HG03097 (cell line): ENCODE results near the gene OSTN.
"Not testable (repeated sequence)": the region's sequence is repeated elsewhere in the genome, so short reads cannot be mapped to it uniquely, and the experiment has no call there.

ENCODE experiments used
- ATAC-seq: cut with Tn5 transposase; IDR thresholded peaks from one replicate; pipeline ENCODE4 v1.9.1; 2021; ENCODE audit not compliant: unreplicated experiment, low FRiP score

OSTN gene

GRCh38 chr3:191198932-191199331, at the start of gene OSTN:
OSTN (plus strand) TSS chr3:191199241; CDS start chr3:191212533, 13,292 bp downstream.
- no peak for ATAC-seq

- no peak for ATAC-seq
Observed at GRCh38 chr3:191151653-191152052, 47.4 kb upstream of the OSTN start.

GRCh38 chr3:191154827-191155226, 44.2 kb upstream of the OSTN start:
- no peak for ATAC-seq

- ATAC-seq = no peak
Observed at GRCh38 chr3:191158247-191158646, 40.8 kb upstream of the OSTN start.

GRCh38 chr3:191158815-191159214, 40.2 kb upstream of the OSTN start:
- no peak for ATAC-seq

- no peak for ATAC-seq
Observed at GRCh38 chr3:191165802-191166201, 33.2 kb upstream of the OSTN start.

- ATAC-seq = no peak
Observed at GRCh38 chr3:191166368-191166767, 32.7 kb upstream of the OSTN start.

- ATAC-seq = no peak
Observed at GRCh38 chr3:191169566-191169965, 29.5 kb upstream of the OSTN start.

- no peak for ATAC-seq
Observed at GRCh38 chr3:191170097-191170496, 28.9 kb upstream of the OSTN start.

GRCh38 chr3:191175102-191175501, 23.9 kb upstream of the OSTN start:
- ATAC-seq = no peak

- no peak for ATAC-seq
Observed at GRCh38 chr3:191176038-191176785, 22.8 kb upstream of the OSTN start.

GRCh38 chr3:191185382-191185781, 13.7 kb upstream of the OSTN start:
- ATAC-seq = not testable (repeated sequence)

GRCh38 chr3:191188246-191188645, 10.8 kb upstream of the OSTN start:
- ATAC-seq = not testable (repeated sequence)

- ATAC-seq = not testable (repeated sequence)
Observed at GRCh38 chr3:191192270-191192669, 6.8 kb upstream of the OSTN start.

GRCh38 chr3:191192941-191193340, 6.1 kb upstream of the OSTN start:
- ATAC-seq = no peak

- no peak for ATAC-seq
Observed at GRCh38 chr3:191197761-191198306, 1.2 kb upstream of the OSTN start.

- ATAC-seq = no peak
Observed at GRCh38 chr3:191198480-191198879, 561 bp upstream of the OSTN start.

- no peak for ATAC-seq
Observed at GRCh38 chr3:191210032-191210431, 11.0 kb downstream of the OSTN start.

- ATAC-seq = no peak
Observed at GRCh38 chr3:191216510-191216909, 17.5 kb downstream of the OSTN start.

- ATAC-seq = no peak
Observed at GRCh38 chr3:191217301-191217700, 18.3 kb downstream of the OSTN start.

GRCh38 chr3:191220908-191221307, 21.9 kb downstream of the OSTN start:
- ATAC-seq = no peak

- ATAC-seq = no peak
Observed at GRCh38 chr3:191221638-191222037, 22.6 kb downstream of the OSTN start.
